Left colon (tissue), 2 donors: Measurements from ENCODE around the gene CCDC33. TPM values are rescaled to one million over a fixed set of nuclear protein-coding genes. Genes with fewer than 3 reads are reported as not detected.

ENCODE experiments used
- ATAC-seq: fragments of 200-7000 bp; cut with Tn5 transposase; one replicate; pipeline ENCODE4 v1.9.1; 2020; ENCODE audit warnings: mild to moderate bottlenecking, moderate library complexity
- DNase-seq, 2 donors: peaks; one replicate each; pipeline ENCODE4 v3.0.0-alpha.2; 2020
- intact Hi-C, 2 donors: fragments of 100-400 bp; cut with DNase I in 1 of 2; cut with micrococcal nuclease in 1 of 2; formaldehyde crosslinking; loops; one replicate each; pipeline versions ENCODE4 v1.11.2 to v1.14.0; 2022; cut with DNase I, micrococcal nuclease
- total RNA-seq, 2 donors: library from RNA; stranded (reverse); fragmentation: NEBNext Ultra II Directional; extraction: Animal tissue kit (Norgen Biotek cat#: 25700); gene quantifications; one replicate each; pipeline ENCODE4 v1.2.1, GENCODE V29; 2021
- donor health status: DM: no; HTN: no; CAD: no.
- donor health status: DM: yes; HTN: yes; CAD: no.

CCDC33 gene
- total RNA-seq, 2 donors from 2014 or later: 0.46 TPM; not detected in 1

DNA sequence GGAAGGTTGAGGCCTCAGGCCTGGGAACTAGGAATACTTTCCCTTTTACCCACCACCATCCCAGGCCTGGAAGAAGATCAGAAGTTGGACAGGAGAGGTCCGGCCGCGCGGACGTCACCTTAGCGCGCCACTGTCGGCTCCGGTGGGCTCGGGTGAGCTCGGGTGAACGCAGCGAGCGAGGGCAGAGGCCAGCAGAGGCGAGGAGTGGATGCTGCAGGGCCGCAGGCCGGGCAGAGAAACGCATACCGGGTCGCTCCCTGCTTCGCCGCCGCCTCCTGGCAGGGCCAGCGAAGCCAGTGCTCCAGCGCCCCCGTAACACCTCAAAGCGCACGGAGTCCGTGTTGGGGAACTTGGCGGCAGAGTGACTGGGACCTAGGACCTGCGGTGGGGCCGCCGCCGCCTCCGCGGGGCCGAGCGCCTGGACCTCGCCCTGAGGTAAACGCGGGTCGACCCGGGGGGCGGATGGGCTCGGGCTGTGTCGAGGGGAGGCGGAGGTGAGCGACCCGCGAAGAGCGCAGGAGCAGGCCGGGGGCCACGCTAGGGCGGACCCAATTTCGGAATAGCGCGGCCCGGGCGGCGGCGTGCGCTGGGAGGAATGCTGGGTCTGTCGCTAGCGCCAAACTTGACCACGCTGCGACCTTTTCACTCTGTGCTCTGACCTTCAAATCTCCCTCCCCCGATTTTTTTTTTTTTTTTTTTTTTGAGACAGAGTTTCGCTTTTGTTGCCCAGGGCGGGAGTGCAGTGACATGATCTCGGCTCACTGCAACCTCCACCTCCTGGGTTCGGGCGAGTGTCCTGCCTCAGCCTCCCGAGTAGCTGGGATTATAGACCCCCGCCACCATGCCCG, 129.7 kb downstream of the CCDC33 start:
- no peak for DNase-seq
- intact Hi-C loops: no loop called here
- ATAC-seq: peak; percentile 63

DNA sequence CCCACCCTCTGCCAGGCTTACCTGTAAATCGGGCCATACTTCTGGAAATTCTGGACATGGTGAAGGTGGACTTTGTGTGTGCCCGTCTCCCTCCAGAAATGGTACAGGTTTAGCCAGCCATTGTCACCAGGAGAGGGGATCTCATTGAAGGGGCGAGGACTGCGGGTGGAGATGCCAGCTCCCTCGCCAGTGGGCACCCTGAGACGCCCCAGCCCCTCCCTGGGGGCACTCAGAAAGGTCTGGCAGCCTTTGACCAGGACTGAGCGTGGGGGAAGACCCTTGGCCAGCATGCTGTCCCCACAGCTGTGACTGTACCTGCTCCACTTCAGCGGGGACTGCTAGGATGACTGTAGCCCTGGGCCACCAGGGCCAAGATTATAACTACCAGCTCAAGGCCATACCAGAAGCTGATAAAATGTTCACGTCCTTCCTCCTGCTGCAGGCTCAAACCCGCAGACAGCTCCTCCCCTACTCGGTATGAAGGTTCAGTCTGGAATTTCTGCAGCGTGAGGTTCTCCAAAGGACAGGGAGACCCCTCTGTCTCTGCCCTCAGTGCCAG, 131.2 kb downstream of the CCDC33 start, which contains the start of gene CYP11A1:
Gene CYP11A1 (minus strand): TSS at position 351 of the 559 bp plus-strand sequence. CDS start 61 bp downstream, at position 290.
- no peak for DNase-seq

DNA sequence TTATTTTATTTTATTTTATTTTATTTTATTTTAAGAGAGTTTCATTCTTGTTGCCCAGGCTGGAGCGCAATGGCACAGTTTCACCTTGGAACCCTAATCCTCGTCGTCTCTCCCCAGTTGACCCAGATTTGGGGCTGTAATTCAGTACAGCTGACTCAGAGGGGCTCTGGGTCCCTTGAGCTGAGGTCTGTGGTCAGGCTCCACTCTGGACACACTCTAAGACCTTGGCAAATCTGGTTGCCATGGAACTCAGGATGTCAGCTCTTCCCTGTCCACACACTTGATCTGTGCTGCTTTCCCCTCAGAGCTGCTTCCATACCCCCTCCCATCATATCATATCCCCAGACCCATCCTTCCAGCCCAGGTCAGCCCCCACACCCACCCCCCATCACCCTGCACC, 132.0 kb downstream of the CCDC33 start:
- no peak for DNase-seq
- no peak for ATAC-seq
- intact Hi-C loops: no loop called here

More for the DNA sequence above, 131.2 kb downstream of the CCDC33 start, which contains the start of gene CYP11A1:
- intact Hi-C loops: no loop called here
- ATAC-seq: no peak

- intact Hi-C loops: no loop called here
- DNase-seq (no peak), ATAC-seq (no peak)
These were observed 133.1 kb downstream of the CCDC33 start for GRCh38 chr15:74369084-74369745.

DNA sequence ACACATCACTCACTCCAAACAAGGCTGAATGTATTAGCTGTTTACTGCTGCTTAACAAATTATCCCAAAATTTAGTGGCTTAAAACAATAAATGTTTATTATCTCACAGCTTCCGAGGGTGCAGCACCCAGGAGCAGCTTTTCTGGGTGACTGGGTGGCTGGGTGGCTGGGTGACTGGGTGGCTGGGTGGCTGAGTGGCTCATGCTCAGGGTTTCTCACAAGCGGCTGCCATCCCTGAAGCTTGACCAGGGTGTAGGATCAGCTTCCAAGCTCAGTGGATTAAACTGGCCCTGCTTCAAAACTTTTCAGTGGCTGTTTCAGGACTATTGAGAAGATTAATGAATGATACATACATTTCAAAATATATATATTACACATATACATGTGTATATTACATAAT, 133.6 kb downstream of the CCDC33 start:
- intact Hi-C loops: loop anchor here in 1 of 2 donors (10.0 kb wide), 1 partner anchor 255 kb away; no protein-coding TSS in a partner anchor
- ATAC-seq: no peak

DNA sequence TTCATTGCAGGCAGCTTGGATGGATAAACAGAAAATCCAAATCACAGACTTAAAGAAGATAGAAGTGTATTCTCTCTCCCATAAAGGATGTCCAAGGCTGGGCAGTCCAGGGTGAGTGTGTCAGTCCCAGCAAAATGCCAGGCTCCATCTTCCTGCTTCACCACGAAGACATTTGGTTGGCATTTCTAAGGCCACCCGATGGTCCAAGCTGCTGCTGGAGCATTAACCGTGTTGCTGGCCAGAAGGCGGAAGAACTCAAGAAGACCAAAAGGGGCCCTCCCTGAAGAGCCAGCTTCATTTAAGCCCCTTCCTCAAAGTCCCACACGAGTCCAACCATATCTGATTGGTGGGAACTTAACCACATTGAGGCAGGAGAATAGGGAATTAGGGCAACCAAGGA, 134.3 kb downstream of the CCDC33 start:
- intact Hi-C loops: loop anchor here in 1 of 2 donors (10.0 kb wide), 1 partner anchor 254 kb away; no protein-coding TSS in a partner anchor
- ATAC-seq: no peak
- DNase-seq: no peak

More for the DNA sequence above, 133.6 kb downstream of the CCDC33 start:
- no peak for DNase-seq

- ATAC-seq (no peak), DNase-seq (no peak)
- intact Hi-C loops: loop anchor here in 1 of 2 donors (10.0 kb wide), 1 partner anchor 252 kb away; no protein-coding TSS in a partner anchor
These were observed 137.0 kb downstream of the CCDC33 start for GRCh38 chr15:74373056-74373650.

DNA sequence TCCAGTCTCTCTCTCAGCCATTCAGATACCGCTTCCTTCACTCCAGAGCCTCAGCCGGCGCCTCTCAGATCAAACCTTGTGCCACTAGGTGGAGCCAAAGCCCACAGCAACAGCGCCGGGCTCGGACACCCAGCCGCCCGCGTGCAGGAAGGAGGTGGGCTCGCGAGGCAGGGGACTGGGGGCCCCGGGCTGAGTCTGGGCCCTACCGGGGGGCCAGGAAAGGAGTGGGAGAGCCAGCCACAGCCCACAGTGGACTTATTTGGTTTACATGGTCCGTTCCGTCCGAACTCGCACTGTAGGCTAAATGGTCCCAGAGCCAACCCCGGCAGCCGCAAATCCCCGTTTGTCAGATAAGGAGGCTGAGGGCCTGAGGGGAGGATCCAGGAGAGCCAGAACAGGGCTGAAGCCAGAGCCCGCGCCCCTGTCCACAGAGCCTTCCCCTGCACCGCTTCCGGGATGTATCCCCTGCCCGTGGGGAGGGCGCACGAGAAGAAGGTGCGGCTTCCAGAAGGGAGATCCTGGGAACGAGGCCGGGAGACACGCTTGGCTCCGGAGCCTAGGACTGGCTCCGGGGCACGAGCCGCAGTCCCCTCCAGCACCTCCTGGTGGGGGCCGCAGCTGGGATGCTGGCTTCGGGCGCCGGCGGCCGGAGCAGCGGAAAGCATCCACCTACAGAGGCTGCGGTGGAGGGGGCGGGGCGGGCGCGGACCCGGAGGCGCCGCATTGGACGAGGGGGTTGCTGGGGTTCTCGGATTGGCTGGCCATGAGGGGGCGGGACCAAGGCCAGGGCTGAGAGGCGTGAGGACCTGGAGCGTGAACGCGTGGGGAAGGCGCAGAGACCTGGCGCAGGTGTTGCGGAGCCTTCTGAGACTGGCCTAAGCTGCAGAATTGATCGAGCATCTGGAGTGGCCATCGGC, 137.9 kb downstream of the CCDC33 start:
- intact Hi-C loops: loop anchor here in 1 of 2 donors (10.0 kb wide), 1 partner anchor 251 kb away; no protein-coding TSS in a partner anchor
- peak; percentile 92 to 97 for DNase-seq
- peak; percentile 99 for ATAC-seq

DNA sequence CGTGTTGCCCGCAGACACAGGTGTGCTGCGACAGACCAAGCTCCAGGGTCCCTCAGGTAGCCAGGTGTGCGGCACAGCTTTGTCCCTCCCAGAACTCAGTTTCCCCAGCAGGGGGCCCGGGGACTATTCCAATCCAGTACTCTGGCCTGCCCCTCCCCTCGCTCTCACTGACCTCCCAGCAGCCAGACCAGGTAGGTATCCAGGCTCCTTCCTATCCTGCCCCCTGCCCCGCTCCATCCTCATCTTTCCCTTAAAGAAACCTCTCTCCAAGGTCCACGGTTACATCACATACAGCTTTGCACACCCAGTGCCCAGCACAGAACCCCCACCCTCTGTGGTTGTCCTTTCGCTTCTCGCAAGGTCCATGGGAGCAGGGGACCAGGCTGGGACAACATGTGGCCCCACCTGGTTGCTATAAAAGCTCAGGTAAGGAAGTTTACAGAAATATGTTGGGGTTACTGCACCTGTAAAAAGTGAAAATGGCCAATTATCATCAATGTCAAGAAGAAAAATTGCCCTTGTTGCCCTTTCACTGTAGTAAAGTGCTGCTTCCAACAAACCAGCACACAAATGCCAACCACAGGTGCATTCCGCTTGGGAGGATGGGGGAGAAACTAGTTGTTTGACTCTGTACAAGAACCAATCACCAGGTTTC, 138.6 kb downstream of the CCDC33 start:
- ATAC-seq: no peak
- no peak for DNase-seq
- intact Hi-C loops: loop anchor here in 1 of 2 donors (5.0 to 10.0 kb wide), 2 partner anchors 63 to 250 kb away; no protein-coding TSS in a partner anchor

DNA sequence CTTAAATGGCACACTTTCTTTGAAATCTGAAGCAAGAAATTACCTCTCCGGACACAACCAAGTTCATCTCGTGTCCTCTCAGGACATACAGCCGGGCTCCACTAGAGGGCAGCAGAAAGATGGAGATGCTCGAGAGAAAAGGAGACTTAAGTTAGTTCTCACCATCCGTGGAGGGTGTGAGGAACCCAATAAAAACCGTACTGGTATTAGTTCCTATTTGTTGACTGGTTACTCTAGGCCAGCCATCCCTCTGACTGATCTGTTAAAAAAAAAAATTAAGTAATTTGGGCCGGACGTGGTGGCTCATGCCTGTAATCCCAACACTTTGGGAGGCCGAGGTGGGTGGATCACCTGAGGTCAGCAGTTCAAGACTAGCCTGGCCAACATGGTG, 139.2 kb downstream of the CCDC33 start:
- peak; percentile 55 for ATAC-seq
- intact Hi-C loops: loop anchor here in 1 of 2 donors (5.0 to 10.0 kb wide), 2 partner anchors 62 to 250 kb away; no protein-coding TSS in a partner anchor
- peak; percentile 68 to 93 for DNase-seq

DNA sequence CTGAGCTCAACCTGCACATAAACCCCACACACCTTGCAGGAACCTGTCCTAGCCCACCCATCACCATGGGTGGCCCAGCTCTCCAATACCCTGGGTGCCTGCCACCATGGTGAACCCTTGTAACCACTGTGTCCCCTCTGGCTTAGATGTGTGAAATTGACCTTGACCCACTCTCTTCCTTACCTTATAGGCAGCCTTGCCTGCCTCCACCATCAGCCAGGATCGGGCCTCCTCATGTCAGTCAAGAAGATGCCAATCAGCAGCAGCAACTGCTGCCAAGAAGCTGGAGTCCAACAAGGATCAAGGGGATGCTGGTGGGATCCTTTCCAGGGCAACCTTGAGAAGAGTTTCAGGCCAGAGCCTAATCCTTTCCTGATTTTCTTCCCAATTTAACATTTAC, 140.1 kb downstream of the CCDC33 start:
- ATAC-seq (no peak), DNase-seq (no peak)
- intact Hi-C loops: loop anchor here in 1 of 2 donors (5.0 to 10.0 kb wide), 2 partner anchors 61 to 249 kb away; no protein-coding TSS in a partner anchor

- DNase-seq (no peak), ATAC-seq (no peak)
- intact Hi-C loops: loop anchor here in 1 of 2 donors (5.0 to 10.0 kb wide), 2 partner anchors 60 to 248 kb away; no protein-coding TSS in a partner anchor
These were observed 140.9 kb downstream of the CCDC33 start for GRCh38 chr15:74376825-74377581.

DNA sequence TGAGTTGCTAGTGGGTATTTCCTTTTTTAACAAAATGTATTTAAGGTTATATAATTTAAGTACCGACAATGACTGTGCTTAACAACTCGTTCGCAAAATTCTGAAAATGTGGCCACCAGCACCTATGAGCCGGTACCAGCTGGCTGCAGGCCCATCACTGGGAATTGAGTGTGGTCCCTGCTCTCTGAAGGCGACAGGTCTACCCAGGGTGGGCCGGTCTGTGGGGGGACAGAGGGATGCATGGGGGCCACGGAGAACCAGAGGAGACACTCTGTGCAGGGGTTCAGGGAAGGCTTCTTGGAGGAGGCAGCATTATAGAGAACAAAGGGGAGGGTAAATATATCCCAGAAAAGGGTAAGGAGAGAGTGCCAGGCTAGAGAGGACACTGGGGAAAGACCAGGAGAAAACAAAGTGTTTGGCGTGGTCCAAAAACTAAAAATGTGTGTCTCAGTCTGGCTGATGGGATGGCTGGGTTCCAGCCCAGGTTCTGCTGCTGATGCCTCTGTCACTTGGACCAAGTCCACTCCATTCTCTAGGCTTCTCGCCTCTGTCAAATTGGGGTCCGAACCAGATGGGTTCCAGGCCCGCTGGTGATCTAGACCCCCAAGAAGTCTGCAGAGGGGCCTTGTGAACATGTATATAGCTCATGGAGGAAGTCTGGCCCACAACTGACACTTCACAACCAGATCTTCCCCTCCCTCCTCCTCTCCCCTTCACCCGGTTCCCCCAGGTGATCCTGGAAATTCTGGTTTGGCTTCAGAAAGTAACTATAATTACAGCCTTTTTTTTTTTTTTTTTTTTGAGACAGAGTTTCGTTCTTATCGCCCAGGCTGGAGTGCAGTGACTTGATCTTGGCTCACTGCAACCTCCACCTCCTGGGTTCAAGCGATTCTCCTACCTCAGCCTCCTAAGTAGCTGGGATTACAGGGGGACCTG, 142.0 kb downstream of the CCDC33 start:
- intact Hi-C loops: loop anchor here in 1 of 2 donors (5.0 to 10.0 kb wide), 2 partner anchors 59 to 247 kb away; no protein-coding TSS in a partner anchor
- DNase-seq (no peak), ATAC-seq (no peak)

- ATAC-seq: no peak
- intact Hi-C loops: loop anchor here in 1 of 2 donors (5.0 to 10.0 kb wide), 2 partner anchors 58 to 246 kb away; no protein-coding TSS in a partner anchor
- DNase-seq: no peak
These were observed 142.7 kb downstream of the CCDC33 start for GRCh38 chr15:74378848-74379247.
